HG03103 (cell line): ENCODE measurements around the gene FAM13B.
"Not testable (repeated sequence)": the region's sequence is repeated elsewhere in the genome, so short reads cannot be mapped to it uniquely, and the experiment has no call there.

Source experiments
- ATAC-seq: cut with Tn5 transposase; IDR thresholded peaks from one replicate; pipeline ENCODE4 v1.9.1; 2021; ENCODE audit warnings: low read depth; ENCODE audit not compliant: unreplicated experiment

FAM13B gene

DNA sequence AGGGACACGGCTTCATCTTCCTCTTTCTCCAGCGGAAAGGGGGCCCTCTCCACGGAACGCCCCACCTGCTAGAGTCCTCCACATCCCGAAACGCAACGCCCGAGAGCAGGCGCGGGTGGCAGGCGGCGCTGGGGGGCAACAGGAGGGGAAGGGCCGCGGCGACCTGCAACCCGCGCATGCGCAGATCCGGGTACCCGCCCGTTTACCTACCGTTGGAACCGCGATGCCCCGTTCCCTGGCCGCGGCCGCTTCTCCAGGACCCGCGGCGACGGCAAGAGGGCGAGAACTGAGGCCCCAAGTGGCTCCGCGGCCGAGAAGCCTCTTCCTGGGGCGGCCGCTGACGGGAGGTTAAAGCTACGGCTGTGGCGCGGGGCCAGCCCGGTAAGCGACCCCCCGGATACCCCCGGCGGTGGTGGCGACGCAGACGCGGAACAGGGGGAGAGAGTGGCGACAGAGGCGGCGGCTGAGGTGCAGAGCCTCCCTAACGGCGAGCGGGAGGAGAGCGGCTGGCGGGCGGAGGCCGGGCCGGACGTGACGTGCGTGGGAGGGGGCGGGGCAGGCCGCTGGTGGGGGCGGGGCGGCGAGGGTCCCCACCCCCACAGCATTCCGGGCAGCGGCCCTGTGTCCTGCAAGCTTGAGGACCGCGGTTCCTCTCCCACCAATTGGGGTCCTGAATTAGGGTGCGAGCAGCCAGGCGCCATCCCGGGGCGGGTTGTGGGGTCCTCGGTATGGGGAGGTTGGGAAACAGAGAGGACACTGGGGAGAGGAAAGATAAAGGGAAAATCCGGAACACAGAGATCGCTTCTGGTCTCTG lies at the start of gene FAM13B:
FAM13B (minus strand) TSS at position 508 of the 814 bp plus-strand sequence. CDS start 13,968 bp downstream, outside the sequence.
- peak; percentile 44 for ATAC-seq

DNA sequence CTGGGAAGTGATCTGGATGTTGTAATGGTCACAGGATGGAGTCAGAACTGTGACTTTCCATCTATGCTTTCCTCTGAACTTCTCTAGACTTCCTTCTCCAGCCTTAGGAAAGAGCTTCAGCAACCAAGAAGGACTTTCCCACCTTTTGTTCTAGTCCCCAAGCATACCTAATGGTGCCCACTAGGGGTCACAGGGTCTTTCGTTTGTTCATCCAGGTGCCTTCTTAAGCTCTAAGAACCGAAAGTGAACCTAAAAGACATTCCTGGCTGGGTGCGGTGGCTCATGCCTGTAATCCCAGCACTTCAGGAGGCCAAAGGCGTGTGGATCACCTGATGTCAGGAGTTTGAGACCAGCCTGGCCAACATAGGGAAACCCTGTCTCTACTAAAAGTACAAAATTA lies 49.2 kb upstream of the FAM13B start:
- no peak for ATAC-seq

DNA sequence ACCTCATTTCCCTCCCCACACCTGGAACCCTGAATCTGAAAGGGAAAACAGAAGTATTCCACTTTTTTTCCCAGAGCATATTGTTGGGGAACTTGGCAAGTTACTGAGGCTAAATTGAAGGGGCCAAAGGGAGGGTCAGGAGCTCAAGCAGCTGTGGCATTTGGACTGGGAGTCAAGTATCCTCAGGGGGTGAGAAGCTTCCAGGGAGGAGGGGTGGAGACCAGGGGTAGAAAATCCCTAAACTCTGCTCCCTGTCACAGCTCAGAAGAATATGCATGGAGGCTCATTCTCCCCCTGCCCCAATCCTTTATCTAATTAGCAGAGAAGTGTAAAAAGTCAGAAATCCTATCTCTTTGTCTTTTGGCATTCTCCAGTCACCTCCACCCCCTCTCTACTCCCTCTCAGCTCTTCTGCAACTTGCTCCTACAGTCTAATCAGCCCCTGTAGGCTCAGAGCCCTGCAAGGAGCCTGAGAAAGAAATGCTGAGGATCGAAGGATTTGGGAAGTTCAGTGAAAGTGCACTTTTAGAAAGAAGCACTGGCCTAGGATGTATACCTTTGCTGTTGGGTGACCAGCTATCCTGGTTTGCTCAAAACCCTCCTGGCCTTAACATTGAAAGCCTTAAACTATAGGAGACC lies 45.2 kb upstream of the FAM13B start:
- ATAC-seq, result no peak

DNA sequence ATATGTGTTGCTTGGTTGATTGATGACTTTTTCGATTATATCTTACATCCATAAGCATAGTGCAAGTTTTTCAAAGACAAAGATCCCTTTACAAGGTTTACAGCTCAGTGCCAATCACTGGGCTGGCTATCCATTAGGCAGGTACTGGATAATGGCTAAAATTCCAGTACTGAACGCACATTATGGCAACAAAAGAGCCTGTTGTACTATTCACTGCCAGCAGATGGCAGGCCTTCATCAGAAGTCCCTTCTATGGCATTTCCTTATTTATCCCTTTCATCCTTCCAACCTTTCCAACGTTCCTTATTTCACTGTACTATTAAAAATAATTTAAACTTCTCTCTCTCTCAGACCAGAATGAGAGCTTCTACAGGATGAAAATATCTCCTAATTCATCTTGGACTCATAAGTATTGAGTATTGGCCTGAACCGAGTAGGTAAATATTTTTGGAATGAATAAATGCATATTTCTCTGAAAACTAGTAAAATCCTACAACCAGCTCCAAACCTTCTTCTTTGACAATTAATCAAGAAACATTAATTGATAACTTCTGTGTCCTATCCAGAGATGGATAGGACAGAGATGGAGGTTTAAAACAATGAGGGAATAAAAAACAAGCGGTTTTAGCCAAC lies 44.3 kb upstream of the FAM13B start:
- ATAC-seq, result no peak

DNA sequence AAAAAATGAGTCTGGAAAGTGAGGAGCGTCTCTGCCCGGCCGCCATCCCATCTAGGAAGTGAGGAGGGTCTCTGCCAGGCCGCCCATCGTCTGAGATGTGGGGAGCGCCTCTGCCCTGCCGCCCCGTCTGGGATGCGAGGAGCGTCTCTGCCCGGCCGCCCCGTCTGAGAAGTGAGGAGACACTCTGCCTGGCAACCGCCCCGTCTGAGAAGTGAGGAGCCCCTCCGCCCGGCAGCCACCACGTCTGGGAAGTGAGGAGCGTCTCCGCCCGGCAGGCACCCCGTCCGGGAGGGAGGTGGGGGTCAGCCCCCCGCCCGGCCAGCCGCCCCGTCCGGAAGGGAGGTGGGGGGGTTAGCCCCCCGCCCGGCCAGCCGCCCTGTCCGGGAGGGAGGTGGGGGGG lies 37.1 kb upstream of the FAM13B start:
- ATAC-seq, result not testable (repeated sequence)

DNA sequence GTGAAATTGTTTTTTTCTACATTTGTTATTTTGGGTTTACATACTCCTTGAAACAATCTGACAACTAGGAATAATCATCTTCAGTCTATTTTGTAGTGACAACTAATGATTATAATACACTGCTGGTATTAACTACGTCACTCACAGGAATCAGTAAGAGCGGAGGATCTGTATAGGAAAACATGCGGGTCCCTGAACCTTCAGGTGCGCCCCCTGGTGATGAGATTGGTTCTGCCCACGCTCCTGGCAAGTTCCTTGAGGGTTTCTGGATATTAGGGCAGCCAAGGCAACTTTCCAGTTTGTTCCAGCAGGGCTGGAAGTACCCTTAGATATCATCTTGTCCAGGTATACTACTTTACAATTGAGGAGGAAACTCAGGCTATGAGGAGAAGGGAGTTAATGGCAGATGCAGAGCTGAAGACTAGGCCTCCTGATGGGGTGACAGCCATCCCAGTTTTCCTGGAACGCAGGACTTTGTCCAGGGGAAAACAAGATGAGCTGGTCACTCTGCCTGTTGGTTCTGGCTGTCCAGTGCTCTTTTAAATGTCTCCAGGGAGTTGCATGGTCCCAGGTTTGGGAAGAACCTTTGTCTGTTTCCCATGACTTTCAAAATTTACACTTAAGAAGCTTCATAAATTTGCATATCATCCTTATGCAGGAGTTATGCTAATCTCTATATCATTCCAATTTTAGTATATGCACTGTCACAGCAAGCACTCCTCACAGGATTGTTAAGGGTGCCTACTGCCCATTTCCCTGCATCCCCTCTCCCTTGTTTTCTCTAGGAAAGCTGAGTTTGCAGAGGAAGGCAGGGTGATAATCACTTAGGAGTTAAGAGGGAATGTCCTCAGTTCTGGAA lies 36.1 kb upstream of the FAM13B start:
- ATAC-seq, result no peak

DNA sequence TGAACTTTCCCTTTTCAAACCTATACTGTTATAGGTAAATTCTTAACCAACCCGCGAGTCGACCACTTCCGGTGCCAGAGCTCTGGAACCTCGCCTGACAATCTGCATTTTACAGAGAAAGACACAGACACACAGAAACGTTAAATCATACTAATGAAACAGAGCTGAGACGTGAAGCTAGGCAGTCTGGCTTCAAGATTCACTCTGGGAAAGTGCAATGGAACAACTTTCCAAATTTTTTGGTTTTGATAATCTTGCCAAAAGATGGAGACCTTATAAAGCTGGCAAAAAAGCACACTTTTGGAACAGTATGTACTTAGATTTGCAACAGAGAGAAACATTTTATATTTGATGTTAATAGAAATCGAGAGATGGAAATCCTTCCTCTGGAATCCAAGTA lies 35.1 kb upstream of the FAM13B start:
- ATAC-seq, result no peak

DNA sequence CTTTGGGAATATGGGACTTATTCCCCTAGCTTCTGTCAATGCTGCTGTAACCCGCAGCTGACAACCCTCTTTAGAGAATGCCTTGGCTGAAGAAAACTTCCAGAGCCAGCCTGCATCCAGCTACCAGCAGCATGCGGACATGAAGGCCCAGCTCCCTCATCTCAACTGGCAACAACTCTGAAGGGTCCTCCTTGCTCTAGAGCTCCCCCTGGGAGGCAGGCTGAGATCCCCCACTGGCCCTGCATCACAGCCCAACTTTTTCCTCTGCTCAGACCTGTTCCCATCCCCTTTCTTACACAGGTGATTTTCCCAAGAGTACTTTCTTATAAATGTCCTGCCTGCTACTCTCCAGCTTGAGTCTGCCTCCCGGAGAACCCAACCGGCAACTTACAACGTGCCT lies 32.2 kb upstream of the FAM13B start:
- ATAC-seq, result no peak

DNA sequence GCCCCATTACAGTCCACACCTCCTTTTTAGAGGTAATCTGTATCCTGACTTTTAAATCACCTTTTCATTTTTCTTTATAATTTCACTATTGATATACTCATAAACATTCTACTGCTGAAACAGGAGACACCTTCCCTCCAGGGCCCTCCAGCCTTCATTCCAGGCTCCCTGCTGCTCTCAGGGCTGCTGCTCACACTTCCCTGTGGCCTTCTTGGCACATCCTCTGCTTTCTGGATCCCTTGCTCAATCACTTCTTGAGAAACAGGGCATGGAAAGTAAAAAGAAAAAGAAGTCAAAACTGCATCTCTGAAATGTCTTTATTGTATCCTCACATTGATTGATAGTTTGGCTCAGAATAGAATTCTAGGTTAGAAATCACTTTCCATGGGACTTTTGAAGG lies 31.6 kb upstream of the FAM13B start:
- no peak for ATAC-seq

DNA sequence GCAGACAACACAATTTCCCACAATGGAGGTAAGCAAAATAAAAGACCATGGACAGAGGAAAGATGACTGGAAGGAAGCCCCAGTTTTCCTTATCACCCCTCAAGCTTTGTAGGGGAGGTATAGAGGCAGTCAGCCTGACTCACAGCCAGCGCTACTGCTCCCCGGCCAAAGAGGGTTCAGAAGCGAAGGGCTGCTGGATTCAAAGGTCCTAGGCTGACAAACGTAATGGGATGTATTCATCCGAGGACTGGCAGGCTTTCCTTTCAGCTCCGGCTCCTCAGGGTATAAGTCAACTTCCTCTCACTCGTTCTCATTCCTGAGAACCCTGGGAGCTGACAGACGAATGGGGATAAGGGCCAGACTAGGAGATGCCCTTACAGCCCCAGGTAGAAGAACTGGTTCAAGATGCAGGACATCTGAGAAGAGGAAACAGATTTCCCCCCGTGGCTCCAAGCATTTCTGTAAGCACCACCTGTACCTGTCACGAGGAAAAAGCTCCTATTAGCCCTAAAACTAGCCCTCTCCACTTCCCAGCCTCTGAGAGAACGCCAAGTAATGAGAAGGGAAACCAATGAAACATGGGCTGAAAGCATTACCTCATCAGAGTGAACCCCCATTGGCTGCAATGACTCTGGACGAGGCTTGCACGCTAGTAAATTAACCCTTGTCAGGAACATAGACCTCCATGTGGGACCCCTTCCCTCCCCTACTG lies 22.1 kb upstream of the FAM13B start:
- no peak for ATAC-seq

DNA sequence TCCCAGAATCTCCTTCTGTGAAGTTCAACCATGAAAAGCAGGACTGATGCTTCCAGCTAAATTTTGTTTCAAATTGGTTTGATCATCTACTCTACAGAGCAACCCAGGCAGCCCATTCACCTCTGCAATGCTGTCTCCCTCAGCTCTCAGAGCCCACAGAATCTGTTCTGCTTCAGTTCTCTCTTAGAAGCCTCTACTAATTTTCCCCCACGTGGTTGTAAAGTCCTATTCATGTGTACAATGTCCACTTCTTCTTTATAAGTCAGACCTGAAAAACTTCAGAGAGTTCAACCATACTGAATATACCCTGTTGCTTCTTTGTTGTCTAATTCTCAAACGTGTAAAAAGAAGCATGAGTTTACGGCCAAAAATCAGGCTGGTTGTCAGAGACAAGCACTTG lies 21.3 kb upstream of the FAM13B start:
- ATAC-seq, result no peak

DNA sequence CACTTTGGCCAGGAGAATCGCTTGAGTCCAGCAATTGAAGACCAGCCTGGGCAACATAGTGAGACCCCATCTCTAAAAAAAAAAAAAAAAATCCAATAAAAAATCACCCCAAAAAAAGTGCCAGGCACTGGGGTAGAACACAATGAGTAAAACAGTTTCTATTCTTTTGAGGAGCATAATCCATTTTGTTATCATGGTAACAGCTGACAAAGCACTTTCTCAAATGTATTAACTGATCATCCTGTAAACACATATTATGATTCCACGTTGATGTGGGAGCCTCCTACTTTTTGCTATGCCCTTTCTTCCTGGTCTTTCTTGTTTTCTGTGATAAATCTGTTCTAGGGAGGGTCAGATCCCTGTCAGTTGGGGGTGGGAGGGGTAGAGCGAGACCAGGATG lies 20.7 kb upstream of the FAM13B start:
- ATAC-seq, result no peak

DNA sequence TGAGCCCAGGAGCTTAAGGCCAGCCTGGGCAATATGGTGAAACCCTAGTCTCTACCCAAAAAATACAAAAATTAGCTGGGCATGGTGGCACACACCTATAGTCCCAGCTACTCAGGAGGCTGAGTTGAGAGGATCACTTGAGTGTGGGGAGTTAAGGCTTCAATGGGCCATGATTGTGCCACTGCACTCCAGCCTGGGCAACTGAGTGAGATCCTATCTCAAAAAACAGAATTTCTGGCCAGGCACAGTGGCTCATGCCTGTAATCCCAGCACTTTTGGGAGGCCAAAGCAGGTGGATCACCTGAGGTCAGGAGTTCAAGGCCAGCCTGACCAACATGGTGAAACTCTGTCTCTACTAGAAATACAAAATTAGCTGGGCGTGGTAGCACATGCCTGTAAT lies 19.8 kb upstream of the FAM13B start:
- not testable (repeated sequence) for ATAC-seq

DNA sequence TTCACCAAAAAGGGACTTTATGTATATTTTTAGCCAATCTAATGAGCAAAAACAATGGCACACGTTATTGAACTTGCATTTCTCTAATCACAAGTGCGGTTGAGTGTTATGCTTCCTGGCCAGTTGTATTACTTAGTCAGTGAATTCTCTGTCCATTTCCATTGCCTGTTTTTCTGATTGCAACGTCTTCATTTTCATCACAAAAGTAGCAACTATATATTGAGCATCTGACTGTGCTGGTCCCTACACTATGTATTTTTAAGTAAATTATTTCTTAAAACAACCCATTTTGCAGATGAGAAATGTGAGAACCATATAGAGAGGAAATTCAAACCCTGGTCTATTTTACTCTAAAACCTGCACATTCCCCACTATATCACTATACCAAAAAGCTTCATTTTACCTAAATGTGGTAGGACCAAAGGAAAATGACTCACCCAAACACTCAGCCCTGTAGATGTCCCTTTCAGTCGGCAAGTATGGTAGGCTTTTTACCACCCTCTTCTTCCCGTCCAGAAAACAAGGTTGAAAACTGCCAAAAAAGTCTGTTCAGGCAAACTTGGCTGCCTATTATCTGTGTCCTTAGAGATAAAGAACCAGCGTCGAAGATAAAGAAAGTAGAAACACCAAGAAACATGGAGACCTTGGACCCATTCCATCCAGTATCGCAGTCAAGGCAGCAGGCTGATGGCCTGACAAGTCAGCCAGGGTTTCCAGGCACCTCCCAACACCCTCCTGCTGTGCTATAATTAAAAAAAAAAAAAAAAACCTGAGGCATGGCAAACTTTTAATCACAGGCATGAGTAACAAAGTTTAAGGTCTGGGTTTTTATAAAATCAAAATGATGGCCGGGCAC lies 18.8 kb upstream of the FAM13B start:
- no peak for ATAC-seq

DNA sequence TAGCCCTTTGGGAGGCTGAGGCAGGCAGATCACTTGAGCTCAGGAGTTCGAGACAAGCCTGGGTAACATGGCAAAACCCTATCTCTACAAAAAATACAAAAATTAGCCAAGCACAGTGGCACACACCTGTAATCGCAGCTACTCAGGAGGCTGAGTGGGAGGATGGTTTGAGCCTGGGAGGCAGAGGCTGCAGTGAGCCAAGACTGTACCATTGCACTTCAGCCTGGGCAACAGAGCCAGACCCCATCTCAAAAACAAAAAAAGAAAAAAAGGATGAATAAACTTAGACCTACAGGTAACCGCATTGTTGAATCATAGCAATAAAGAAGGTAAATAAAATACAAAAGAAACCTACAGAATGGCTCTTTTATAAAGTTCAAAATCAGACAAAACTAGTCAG lies 12.4 kb upstream of the FAM13B start:
- not testable (repeated sequence) for ATAC-seq

DNA sequence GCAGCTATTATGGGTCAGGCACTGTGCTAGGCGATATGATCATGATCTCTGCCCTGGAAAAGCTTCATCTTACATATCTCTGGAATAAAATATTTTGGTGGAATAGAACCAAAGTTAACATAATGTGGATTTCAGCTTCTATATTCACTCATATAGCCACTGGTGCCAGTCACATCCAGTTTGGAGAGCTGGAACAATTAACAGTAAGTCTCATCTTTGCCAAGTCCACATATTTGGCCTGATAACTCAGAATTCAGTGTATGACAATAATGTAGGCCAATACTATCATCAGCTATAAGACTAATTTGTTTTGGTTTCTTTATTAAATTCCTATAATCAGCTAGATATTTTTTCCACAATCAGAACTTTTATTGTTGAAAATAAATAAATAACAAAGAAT lies 5.9 kb upstream of the FAM13B start:
- ATAC-seq, result no peak

DNA sequence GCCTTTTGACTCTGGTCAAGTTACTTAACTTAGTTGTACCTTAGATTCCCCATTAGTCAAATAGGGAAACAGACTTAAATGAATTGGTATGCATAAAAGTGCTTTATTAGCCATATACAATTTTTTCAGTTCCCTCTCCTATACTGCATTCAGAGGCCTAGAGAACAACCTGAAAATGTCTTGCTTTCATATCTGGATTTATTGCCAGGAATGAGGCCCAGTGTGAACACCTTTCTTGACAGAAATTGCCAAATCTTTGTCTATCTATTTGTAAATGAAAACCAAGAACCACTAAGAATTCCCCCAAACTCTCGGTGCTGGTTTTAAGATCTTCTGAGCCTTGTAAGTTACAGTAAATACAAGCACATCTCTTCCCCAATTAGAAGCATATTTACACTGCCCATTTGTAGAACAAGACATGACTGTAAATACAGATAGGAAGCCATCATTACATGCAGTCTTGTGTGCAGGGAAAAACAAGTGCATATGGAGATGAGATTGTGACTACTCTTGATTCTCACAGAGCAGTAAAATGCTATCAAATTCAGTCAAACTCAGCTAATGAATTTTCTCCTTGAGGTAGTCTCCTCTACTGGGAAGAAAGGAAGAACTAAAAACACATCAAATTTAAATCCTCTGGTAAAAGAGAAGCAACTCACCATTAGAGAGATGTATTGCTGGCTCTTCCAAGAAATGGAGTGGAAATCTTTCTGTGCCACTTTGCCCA lies 5.2 kb upstream of the FAM13B start:
- ATAC-seq, result no peak

DNA sequence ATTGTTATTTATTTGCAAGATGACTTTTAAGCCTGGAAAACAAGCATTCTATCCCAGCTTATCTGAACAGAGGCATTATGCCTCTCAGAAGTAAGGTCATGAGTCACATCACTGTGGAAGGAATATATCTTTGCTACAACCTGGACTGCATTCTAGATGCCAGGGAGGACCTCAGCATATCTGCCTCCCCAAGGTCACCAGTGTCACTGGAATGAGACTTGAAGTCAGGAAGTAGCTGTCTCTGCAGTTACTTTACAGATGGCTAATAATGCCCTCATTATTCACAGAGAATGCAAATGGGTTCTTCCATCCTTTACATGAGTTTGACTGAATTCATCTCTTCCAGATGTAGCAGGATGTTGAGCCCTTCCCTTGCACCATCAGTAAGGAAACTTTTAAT lies 4.4 kb upstream of the FAM13B start:
- no peak for ATAC-seq
